Measurements from ENCODE around the gene MRPL58.
"Not testable (repeated sequence)": the region's sequence is repeated elsewhere in the genome, so short reads cannot be mapped to it uniquely, and the experiment has no call there.

MRPL58 gene

DNA sequence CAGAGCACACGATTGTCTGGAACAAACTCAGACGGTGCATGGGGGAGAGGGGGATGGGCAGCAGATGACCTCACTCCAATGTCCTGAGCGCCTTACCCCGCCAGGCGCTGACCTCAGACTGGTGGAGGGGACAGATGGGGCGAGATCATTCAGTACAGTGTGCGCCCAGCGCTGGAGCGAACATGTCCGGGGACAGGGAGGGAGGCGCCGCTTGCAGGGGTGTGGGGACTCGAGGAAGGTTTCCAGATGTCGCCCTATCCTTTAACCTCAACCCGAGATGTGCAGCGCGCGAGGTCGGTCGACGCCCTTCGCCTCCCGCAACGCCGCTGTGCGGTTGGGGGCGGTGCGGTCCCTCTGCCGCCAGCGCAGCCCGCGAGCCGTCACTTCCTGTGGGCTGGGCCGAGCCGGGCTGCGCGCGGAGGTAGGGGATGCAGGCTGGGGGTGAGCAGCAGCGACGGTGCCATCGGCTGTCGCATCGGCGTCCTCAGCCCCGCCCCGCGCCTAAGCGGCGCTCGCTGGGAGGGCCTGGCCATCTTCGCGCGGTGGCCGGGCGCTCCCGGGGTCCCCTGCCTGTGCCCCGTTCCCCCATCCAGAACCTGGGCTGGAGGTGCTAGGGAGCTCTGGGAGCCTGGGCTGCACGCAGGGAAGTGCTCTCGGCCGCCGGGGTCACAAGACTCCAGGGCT lies 30.3 kb upstream of the MRPL58 start:
- H2BK120ac ChIP-seq (ENCODE audit: insufficient read depth, low read length, poor library complexity): peak overlapping the region; percentile 72
- H3K4ac ChIP-seq (ENCODE audit: low read depth, low read length): peak overlapping the region; percentile 8
- no peaks in the 10 kb centered on the region for H3K9me3 ChIP-seq (ENCODE audit: insufficient read depth, low read depth, low read length)
- H4K91ac ChIP-seq (ENCODE audit: low read depth, low read length): peak overlapping the region; percentile 49
- peak overlapping the region; percentile 95 for H3K4me2 ChIP-seq (ENCODE audit: low read length)
- H3K4me3 ChIP-seq (ENCODE audit: low read depth, low read length): peak overlapping the region; percentile 77
- H3K23ac ChIP-seq (ENCODE audit: low read length): no peak overlapping the region
- H3K18ac ChIP-seq (ENCODE audit: low read length): peak overlapping the region; percentile 64
- H3K79me2 ChIP-seq (ENCODE audit: control insufficient read depth, insufficient read depth, low read length, poor library complexity): peaks cover 5% of the 10 kb centered on the region
- peaks cover 7 to 14% of the 10 kb centered on the region in 2 experiments for H3K4me1 ChIP-seq (ENCODE audit: control insufficient read depth in 1 of 2, insufficient read depth in 2 of 2, low read length in 2 of 2)
- peak overlapping the region; percentile 74 for H2AFZ ChIP-seq (ENCODE audit: insufficient read depth, low read length, poor library complexity)
- peak overlapping the region; percentile 75 for H4K8ac ChIP-seq (ENCODE audit: low read depth, low read length)
- peak overlapping the region; percentile 84 for H3K14ac ChIP-seq (ENCODE audit: low read length)
- no peaks in the 10 kb centered on the region for H3K27me3 ChIP-seq (ENCODE audit: insufficient read depth, low read length)
- peak overlapping the region; percentile 6 for H2BK12ac ChIP-seq (ENCODE audit: low read length)
- WGBS (ENCODE audit: extremely low coverage, insufficient coverage, insufficient read length): no CpG with 5 or more reads among the region's 61 CpGs
- peaks cover 9% of the 10 kb centered on the region for H3K79me1 ChIP-seq (ENCODE audit: low read length)
- H3K36me3 ChIP-seq (ENCODE audit: control insufficient read depth in 1 of 2, insufficient read depth in 2 of 2, low read length in 2 of 2): no peaks in the 10 kb centered on the region
- peak overlapping the region; percentile 5 for H2BK5ac ChIP-seq (ENCODE audit: low read depth, low read length, poor library complexity)
- H4K12ac ChIP-seq (ENCODE audit: low read depth, low read length): peak overlapping the region; percentile 84
- peak overlapping the region; percentile 72 for H3K27ac ChIP-seq (ENCODE audit: low read depth, low read length)
- H3K9ac ChIP-seq (ENCODE audit: low read length): peak overlapping the region; percentile 83
- no peak overlapping the region for H2AK5ac ChIP-seq (ENCODE audit: low read length)
- peak; percentile 87 for DNase-seq

DNA sequence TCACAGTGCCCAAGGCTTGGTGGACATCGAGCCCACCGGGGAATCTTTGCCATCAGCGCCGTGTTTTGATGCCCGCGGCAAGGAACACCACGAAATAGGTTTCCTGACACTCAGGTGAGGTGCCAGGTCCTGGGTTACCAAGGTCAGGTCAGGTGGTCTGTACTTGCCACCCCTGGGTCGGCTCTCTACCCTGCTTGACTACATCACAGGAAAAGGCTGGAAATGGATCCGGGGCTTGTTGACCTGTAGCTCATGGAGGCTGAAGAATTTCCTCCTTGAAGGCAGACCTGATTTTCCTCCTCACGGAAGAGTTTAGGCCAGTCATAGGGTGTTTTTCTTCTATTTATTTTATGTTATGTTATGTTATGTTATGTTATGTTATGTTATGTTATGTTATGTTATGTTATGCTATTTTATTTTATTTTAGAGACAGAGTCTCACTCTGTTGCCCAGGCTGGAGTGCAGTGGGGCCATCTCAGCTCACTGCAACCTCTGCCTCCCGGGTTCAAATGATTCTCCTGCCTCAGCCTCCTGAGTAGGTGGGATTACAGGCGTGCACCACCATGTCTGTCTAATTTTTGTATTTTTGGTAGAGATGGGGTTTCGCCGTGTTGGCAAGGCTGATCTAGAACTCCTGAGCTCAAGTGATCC lies 29.7 kb upstream of the MRPL58 start:
- peak overlapping the region; percentile 62 for H3K27ac ChIP-seq (ENCODE audit: low read depth, low read length)

DNA sequence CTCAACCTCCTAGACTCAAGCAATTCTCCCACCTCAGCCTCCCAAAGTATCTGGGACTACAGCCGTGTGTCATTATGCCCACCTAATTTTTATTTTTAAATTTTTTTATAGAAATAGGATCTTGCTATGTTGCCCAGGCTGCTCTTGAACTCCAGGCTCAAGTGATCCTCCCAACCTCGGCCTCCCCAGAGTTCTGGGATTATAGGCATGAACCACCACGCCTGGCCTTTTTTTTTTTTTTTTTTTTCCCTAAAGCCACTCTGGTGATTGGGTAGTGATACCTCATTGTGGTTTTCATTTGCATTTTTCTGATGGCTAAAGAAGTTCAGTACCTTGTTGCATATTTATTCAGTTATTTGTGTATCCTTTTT lies 26.3 kb upstream of the MRPL58 start:
- no peak overlapping the region for H2BK12ac ChIP-seq (ENCODE audit: low read length)
- H3K9ac ChIP-seq (ENCODE audit: low read length): no peak overlapping the region
- H3K4me3 ChIP-seq (ENCODE audit: low read depth, low read length): no peak overlapping the region
- no peak overlapping the region for H3K4ac ChIP-seq (ENCODE audit: low read depth, low read length)
- no peaks in the 10 kb centered on the region for H3K27me3 ChIP-seq (ENCODE audit: insufficient read depth, low read length)
- peaks cover 14 to 21% of the 10 kb centered on the region in 2 experiments for H3K4me1 ChIP-seq (ENCODE audit: control insufficient read depth in 1 of 2, insufficient read depth in 2 of 2, low read length in 2 of 2)
- H2AK5ac ChIP-seq (ENCODE audit: low read length): no peak overlapping the region
- H3K23ac ChIP-seq (ENCODE audit: low read length): no peak overlapping the region
- H3K18ac ChIP-seq (ENCODE audit: low read length): no peak overlapping the region
- H3K4me2 ChIP-seq (ENCODE audit: low read length): no peak overlapping the region
- no CpG with 5 or more reads among the region's 3 CpGs for WGBS (ENCODE audit: extremely low coverage, insufficient coverage, insufficient read length)
- peaks cover 11% of the 10 kb centered on the region for H3K79me2 ChIP-seq (ENCODE audit: control insufficient read depth, insufficient read depth, low read length, poor library complexity)
- H2BK120ac ChIP-seq (ENCODE audit: insufficient read depth, low read length, poor library complexity): no peak overlapping the region
- DNase-seq: no peak
- no peak overlapping the region for H3K14ac ChIP-seq (ENCODE audit: low read length)
- H3K79me1 ChIP-seq (ENCODE audit: low read length): peaks cover 19% of the 10 kb centered on the region
- no peak overlapping the region for H4K91ac ChIP-seq (ENCODE audit: low read depth, low read length)
- H2AFZ ChIP-seq (ENCODE audit: insufficient read depth, low read length, poor library complexity): no peak overlapping the region
- H4K8ac ChIP-seq (ENCODE audit: low read depth, low read length): no peak overlapping the region
- H3K36me3 ChIP-seq (ENCODE audit: control insufficient read depth in 1 of 2, insufficient read depth in 2 of 2, low read length in 2 of 2): no peaks in the 10 kb centered on the region
- H4K12ac ChIP-seq (ENCODE audit: low read depth, low read length): no peak overlapping the region
- H3K27ac ChIP-seq (ENCODE audit: low read depth, low read length): no peak overlapping the region
- H2BK5ac ChIP-seq (ENCODE audit: low read depth, low read length, poor library complexity): no peak overlapping the region
- H3K9me3 ChIP-seq (ENCODE audit: insufficient read depth, low read depth, low read length): no peaks in the 10 kb centered on the region

More for the DNA sequence above, 29.7 kb upstream of the MRPL58 start:
- H3K4me2 ChIP-seq (ENCODE audit: low read length): peak overlapping the region; percentile 95
- peak overlapping the region; percentile 5 for H3K4ac ChIP-seq (ENCODE audit: low read depth, low read length)
- H2AK5ac ChIP-seq (ENCODE audit: low read length); H3K9me3 ChIP-seq (ENCODE audit: insufficient read depth, low read depth, low read length); H3K79me2 ChIP-seq (ENCODE audit: control insufficient read depth, insufficient read depth, low read length, poor library complexity); H3K36me3 ChIP-seq (ENCODE audit: control insufficient read depth in 1 of 2, insufficient read depth in 2 of 2, low read length in 2 of 2); H3K27me3 ChIP-seq (ENCODE audit: insufficient read depth, low read length); H2BK12ac ChIP-seq (ENCODE audit: low read length): not testable (repeated sequence)
- peak overlapping the region; percentile 77 for H3K4me3 ChIP-seq (ENCODE audit: low read depth, low read length)
- H3K18ac ChIP-seq (ENCODE audit: low read length): peak overlapping the region; percentile 64
- peak overlapping the region; percentile 74 for H2AFZ ChIP-seq (ENCODE audit: insufficient read depth, low read length, poor library complexity)
- peak overlapping the region; percentile 5 for H2BK5ac ChIP-seq (ENCODE audit: low read depth, low read length, poor library complexity)
- peak in 1 of 2 donors; percentile 54 for DNase-seq
- WGBS (ENCODE audit: extremely low coverage, insufficient coverage, insufficient read length): no CpG with 5 or more reads among the region's 14 CpGs
- H3K9ac ChIP-seq (ENCODE audit: low read length): peak overlapping the region; percentile 83
- peak overlapping the region; percentile 84 for H4K12ac ChIP-seq (ENCODE audit: low read depth, low read length)
- peaks cover 7 to 14% of the 10 kb centered on the region in 2 experiments for H3K4me1 ChIP-seq (ENCODE audit: control insufficient read depth in 1 of 2, insufficient read depth in 2 of 2, low read length in 2 of 2)
- H4K91ac ChIP-seq (ENCODE audit: low read depth, low read length): peak overlapping the region; percentile 49
- peak overlapping the region; percentile 29 for H3K23ac ChIP-seq (ENCODE audit: low read length)
- H3K79me1 ChIP-seq (ENCODE audit: low read length): peaks cover 11% of the 10 kb centered on the region
- H2BK120ac ChIP-seq (ENCODE audit: insufficient read depth, low read length, poor library complexity): peak overlapping the region; percentile 72
- peak overlapping the region; percentile 84 for H3K14ac ChIP-seq (ENCODE audit: low read length)
- H4K8ac ChIP-seq (ENCODE audit: low read depth, low read length): peak overlapping the region; percentile 75

DNA sequence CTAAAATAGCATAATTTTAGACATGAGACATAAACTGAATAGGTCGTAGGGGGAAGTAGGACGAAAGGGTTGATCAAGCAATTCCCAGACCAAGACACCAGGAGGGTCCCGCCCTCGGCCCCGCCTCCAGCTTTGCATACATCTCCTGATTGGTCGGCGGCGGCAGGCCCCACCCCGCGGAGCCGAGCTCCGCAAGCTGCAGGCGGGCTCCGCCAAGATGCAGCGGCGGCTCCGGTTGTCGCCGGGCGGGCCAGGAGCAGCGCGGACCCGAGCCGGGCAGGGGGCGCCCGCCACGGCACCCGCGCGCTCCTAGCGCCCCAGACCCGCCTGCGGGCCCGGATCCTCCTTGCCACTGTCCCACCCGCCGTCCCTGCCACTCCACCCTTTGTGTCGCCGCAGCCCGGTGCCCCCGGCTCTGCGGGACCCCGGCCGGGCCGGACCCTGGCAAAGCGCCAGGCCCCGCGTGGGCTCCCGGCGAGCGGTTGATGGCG lies 25.0 kb upstream of the MRPL58 start, which contains the start of gene CDR2L:
Gene CDR2L (plus strand): TSS at position 215 of the 491 bp plus-strand sequence. CDS start 412 bp downstream, outside the sequence.
- H2BK5ac ChIP-seq (ENCODE audit: low read depth, low read length, poor library complexity): peak within 1 kb of the TSS; percentile 59
- no peaks in the 10 kb centered on the region for H3K36me3 ChIP-seq (ENCODE audit: control insufficient read depth in 1 of 2, insufficient read depth in 2 of 2, low read length in 2 of 2)
- peak within 1 kb of the TSS; percentile 85 for H3K4me2 ChIP-seq (ENCODE audit: low read length)
- peak within 1 kb of the TSS; percentile 72 for H3K9ac ChIP-seq (ENCODE audit: low read length)
- no peak within 1 kb of the TSS for H2AK5ac ChIP-seq (ENCODE audit: low read length)
- peak; percentile 92 to 97 for DNase-seq
- H4K12ac ChIP-seq (ENCODE audit: low read depth, low read length): peak within 1 kb of the TSS; percentile 82
- no peak within 1 kb of the TSS for H3K4ac ChIP-seq (ENCODE audit: low read depth, low read length)
- H3K14ac ChIP-seq (ENCODE audit: low read length): peak within 1 kb of the TSS; percentile 50
- peak within 1 kb of the TSS; percentile 91 for H3K4me3 ChIP-seq (ENCODE audit: low read depth, low read length)
- H3K79me2 ChIP-seq (ENCODE audit: control insufficient read depth, insufficient read depth, low read length, poor library complexity): peaks cover 8% of the 10 kb centered on the region
- peak within 1 kb of the TSS; percentile 64 for H3K18ac ChIP-seq (ENCODE audit: low read length)
- H3K23ac ChIP-seq (ENCODE audit: low read length): no peak within 1 kb of the TSS
- peak within 1 kb of the TSS; percentile 50 for H2AFZ ChIP-seq (ENCODE audit: insufficient read depth, low read length, poor library complexity)
- WGBS (ENCODE audit: extremely low coverage, insufficient coverage, insufficient read length): no CpG with 5 or more reads among the region's 51 CpGs
- H2BK120ac ChIP-seq (ENCODE audit: insufficient read depth, low read length, poor library complexity): peak within 1 kb of the TSS; percentile 36
- H3K9me3 ChIP-seq (ENCODE audit: insufficient read depth, low read depth, low read length): no peaks in the 10 kb centered on the region
- no peaks in the 10 kb centered on the region for H3K27me3 ChIP-seq (ENCODE audit: insufficient read depth, low read length)
- peaks cover 12% of the 10 kb centered on the region for H3K79me1 ChIP-seq (ENCODE audit: low read length)
- peak within 1 kb of the TSS; percentile 42 for H3K27ac ChIP-seq (ENCODE audit: low read depth, low read length)
- H4K8ac ChIP-seq (ENCODE audit: low read depth, low read length): peak within 1 kb of the TSS; percentile 74
- H2BK12ac ChIP-seq (ENCODE audit: low read length): no peak within 1 kb of the TSS
- peaks cover 11 to 20% of the 10 kb centered on the region in 2 experiments for H3K4me1 ChIP-seq (ENCODE audit: control insufficient read depth in 1 of 2, insufficient read depth in 2 of 2, low read length in 2 of 2)
- H4K91ac ChIP-seq (ENCODE audit: low read depth, low read length): peak within 1 kb of the TSS; percentile 59
